HTERT RPE-1 (cell line): Measurements from ENCODE around the gene FGFRL1.
"Not testable (repeated sequence)": the region's sequence is repeated elsewhere in the genome, so short reads cannot be mapped to it uniquely, and the experiment has no call there.

Experiments used
- in situ Hi-C: fragments of 300-500 bp; cut with MboI; formaldehyde crosslinking; loops from 4 replicates; pipeline ENCODE4 v1.14.3; 2020; ENCODE audit warnings: low sequenced_read_pairs

The FGFRL1 gene

DNA sequence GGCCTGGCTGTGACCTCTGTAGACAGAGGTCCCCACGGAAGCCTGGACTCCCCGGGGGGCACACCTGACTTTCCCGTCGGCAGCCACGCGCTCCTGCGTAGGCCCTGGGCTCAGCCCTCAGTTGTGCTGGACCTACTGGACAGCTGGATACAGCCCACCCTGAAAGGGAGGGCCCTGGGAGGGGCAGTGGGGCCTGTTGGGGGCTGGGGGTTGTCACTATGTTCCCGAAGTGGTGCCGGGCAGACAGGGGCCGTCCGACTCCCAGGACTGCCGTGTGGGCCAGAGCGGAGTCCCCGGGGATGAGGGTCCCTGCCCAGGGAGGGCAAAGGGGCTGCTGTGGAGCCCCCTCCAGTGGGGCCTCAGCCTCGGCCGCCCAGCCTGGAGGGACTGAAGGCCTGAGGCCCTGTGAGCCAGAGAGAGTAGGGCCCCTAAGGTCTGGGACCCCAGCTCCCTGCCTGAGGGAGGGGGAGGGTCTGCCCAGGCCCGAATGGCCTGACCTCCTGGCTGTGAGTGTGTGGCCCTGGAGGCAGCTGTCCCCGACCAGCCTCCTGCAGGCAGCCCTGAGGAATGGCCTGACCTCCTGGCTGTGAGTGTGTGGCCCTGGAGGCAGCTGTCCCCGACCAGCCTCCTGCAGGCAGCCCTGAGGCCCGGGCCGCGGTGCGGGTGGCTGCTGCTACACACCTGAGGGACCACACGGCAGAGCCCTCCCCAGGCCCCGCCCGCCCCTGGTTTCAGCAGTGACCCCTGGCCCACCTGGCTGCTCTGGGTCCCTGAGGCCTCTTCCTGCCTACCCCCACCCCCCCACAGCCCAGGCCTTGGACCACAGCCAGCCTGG, 25.8 kb downstream of the FGFRL1 start:
- in situ Hi-C loops, result no loop called here

- in situ Hi-C loops, result no loop called here
These were observed 27.6 kb downstream of the FGFRL1 start for GRCh38 chr4:1038948-1039492.

DNA sequence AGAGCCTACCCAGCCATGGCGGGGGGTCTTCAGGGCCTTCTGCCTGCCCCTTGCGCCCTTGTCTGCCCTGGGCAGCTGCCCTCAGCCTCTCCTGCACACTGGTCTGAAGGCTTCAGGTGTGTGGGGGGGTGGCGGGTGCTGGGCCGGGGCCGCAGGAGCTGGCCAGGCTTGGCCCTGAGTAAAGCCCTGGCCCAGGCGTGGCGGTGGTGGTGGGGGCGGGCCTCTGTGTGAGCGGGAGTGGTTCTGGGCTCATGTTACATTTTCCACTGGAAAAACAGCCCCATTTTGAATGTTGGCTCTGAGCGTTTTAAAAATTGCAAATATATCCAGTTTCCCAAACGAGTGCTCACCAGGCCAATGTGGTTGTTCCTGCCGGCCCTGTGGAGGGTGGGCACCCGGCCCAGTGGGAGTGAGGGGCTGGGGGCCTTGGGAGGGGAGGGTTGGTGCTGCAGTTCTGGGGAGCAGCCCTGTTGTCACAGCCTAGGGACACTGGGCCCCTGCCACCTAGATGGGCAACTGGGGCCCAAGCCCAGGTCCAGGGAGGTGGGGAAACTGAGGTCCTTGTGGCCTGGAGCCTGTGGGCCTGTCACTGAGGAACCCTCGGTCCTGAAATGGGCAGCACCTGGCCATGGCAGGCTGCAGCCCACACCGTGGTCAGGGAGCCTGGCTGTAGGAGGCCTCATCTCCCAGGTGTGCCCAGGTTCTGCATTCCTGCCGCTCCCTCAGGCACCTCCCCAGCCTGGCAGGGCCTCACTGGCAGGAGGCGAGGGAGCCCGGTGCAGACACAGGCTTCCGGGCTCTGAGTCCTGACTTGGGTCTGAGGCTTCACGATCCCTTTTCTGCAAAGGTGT, 28.3 kb downstream of the FGFRL1 start:
- in situ Hi-C loops, result no loop called here

GRCh38 chr4:1040344-1041146, 29.1 kb downstream of the FGFRL1 start:
- in situ Hi-C loops, result no loop called here

GRCh38 chr4:1041147-1041935, 29.9 kb downstream of the FGFRL1 start:
- in situ Hi-C loops, result no loop called here

DNA sequence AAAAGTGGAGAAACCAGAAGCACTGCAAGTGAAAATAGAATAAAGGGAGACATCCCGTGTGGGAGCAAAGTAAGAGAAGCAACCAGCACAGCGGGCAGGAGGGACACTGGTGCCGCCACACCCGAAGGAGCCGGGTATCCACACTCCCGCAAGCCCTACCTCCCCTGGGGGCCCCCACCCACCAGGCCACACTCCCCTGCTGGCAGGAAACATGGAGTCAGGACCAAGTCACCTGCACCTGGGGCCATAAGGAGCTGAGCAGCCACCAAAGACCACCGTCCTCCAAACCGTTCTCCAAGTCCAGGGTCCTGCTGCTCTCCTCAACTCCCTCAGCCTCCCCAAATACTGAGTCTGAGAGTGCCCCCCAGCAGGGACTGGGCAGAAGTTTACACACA, 30.5 kb downstream of the FGFRL1 start:
- in situ Hi-C loops, result no loop called here

GRCh38 chr4:1042352-1043055, 31.1 kb downstream of the FGFRL1 start:
- in situ Hi-C loops, result no loop called here

DNA sequence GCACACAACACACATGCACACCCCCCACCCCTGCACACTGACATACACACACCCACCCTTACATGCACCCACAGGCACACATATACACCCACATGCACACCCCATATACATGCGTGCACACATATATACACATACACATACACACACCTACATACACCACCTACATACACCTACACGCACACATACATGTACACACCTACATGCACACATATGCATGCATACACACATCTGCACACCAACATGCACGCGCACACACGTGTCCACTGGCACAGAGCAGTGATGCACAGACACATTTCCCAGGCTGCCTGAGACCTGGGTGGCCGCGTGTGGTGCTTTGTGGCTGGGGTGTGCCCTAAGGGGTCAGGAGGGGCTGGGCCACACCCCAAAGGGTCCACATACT, 31.7 kb downstream of the FGFRL1 start:
- in situ Hi-C loops, result no loop called here

DNA sequence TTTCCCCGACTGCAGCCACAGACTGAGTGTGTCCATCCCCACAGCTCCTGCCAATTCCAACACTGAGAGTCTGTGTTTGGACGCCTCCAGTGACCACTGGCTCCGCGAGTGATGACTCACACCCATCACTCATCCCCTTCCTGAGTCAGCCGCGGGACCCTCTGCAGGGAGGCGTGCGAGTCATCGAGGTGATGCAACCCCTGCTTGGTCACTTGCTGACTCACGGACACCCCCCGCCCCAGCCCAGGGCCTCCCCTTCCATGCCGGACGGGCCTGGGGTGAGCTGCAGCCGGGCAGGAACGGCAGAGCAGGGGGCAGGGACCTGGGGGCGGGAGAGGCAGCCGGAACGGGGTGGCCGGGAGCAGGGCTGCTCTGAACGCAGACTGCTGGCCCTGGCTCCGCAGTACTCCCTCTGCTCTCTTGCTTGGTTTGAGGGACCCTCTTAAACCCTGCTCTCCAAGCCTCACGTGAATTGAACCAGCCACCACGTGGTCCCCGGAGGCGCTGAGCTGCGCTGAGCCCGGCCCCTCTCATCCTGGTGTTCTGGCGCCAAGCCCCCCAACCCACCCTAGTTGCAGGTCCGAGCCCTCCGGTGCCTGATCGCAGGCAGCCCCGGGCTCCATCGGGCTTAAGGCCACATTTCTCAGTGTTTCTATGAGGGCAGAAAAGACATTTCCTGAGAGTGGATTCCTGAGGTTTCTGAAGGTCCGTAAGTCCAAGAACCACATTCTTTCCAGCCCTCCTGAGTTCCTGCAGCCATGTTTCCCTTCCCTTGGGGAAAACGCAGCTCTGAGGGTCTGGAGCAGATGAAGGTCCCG, 32.4 kb downstream of the FGFRL1 start:
- in situ Hi-C loops, result no loop called here

DNA sequence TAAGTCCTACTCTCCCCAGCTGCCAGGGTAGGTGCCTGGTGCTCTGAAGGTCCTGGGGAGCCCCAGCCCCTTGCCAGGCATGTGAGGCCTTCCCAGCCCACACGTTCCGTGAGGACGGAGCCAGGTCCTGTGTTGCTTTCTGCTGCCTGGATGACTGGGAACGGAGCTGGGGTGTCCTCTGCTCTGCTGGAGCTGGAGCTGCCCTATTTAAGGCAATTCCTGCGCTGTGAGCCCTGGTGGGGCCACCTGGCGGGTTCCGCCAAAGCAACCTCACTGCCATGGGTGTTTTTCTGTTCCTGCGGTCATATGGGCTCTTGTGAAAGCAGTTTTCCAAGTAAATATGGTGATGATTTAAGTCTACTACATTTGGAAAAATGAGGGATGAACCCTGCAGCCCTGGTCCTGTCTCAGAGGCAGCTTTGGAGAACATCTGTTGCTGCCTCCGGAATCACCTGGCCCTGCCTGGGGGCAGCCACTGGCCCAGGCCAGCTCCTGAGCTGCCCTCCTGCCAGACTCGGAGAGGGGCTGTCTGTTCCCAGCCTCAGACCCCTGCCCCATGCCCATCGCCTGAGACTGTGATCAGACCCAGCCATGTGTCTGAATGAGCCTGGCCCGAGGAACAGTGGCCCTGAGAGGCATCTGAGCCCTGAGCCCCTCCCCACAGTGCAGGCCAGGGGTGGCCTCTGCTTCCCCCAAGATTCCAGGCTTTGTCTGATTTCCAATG, 33.2 kb downstream of the FGFRL1 start:
- in situ Hi-C loops, result no loop called here

DNA sequence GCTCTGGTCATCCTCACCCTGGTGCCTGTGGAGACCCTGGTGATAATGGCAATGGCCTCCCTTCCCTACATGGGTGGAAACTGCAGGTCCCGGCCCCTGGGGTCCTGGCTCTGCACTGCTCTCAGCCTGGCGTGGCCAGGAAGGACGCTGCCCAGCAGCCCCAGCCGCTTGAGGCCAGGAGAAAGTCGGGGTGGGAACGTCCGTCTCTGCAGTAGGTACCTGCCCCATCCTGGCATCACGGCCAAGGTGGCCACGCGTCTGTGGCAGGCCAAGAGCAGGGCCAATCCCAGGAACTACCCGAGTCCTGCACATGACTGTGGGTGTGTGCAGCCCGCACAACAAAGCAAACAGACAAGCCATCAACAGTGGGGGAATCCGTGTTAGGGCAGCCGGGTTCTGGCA, 33.8 kb downstream of the FGFRL1 start:
- in situ Hi-C loops, result no loop called here

- in situ Hi-C loops, result no loop called here
These were observed 34.3 kb downstream of the FGFRL1 start for GRCh38 chr4:1045595-1046201.

GRCh38 chr4:1046581-1047011, 35.2 kb downstream of the FGFRL1 start:
- in situ Hi-C loops, result not testable (repeated sequence)

GRCh38 chr4:1047106-1047975, 35.9 kb downstream of the FGFRL1 start:
- in situ Hi-C loops, result no loop called here

GRCh38 chr4:1047976-1048772, 36.7 kb downstream of the FGFRL1 start:
- in situ Hi-C loops, result no loop called here
